HepG2 (cell line): ENCODE results near the gene ABCC8. TPM values are rescaled to one million over a fixed set of nuclear protein-coding genes. Genes with fewer than 3 reads are reported as not detected.

ENCODE experiments used
- CBX1 ChIP-seq: IDR thresholded peaks from one replicate; pipeline ENCODE4 v1.6.1; 2016; ENCODE audit warnings: antibody characterized with exemption, low read depth
- CBX5 ChIP-seq: sonication (generic); formaldehyde crosslinking; IDR thresholded peaks from 2 replicates; pipeline ENCODE4 v1.4.0; 2020; ENCODE audit warnings: missing genetic modification reagents, borderline replicate concordance
- ETV5 ChIP-seq: IDR thresholded peaks from 2 replicates; pipeline ENCODE4 v1.6.1; 2018; ENCODE audit warnings: missing biosample characterization, missing genetic modification reagents, inconsistent platforms, borderline replicate concordance
- GABPB1 ChIP-seq: IDR thresholded peaks from 2 replicates; pipeline ENCODE4 v1.6.1; 2016; ENCODE audit warnings: mild to moderate bottlenecking, missing genetic modification reagents, moderate library complexity, missing compliant biosample characterization
- GTF2F1 ChIP-seq: fragments of 150-350 bp; IDR thresholded peaks from 2 replicates; pipeline ENCODE4 v1.6.1; 2014; ENCODE audit warnings: low read length
- HDAC1 ChIP-seq: sonication (generic); formaldehyde crosslinking; IDR thresholded peaks from 2 replicates; pipeline ENCODE4 v1.5.1; 2020; ENCODE audit warnings: mild to moderate bottlenecking, missing genetic modification reagents
- MAFK ChIP-seq, 2 experiments: IDR thresholded peaks in 1 of 2; conservative IDR thresholded peaks in 1 of 2; 2 replicates each; pipeline ENCODE4 v1.6.1; 2011; ENCODE audit warnings: improper control_type of control experiment in 2 of 2, low read length in 2 of 2
- NFRKB ChIP-seq: fragments of 450-650 bp; IDR thresholded peaks from 2 replicates; pipeline ENCODE4 v1.6.1; 2017
- RBM22 ChIP-seq: fragments of 200-400 bp; formaldehyde crosslinking; optimal IDR thresholded peaks from 2 replicates; pipeline ENCODE3; 2017; ENCODE audit warnings: mild to moderate bottlenecking, low read length, moderate library complexity
- TCF12 ChIP-seq, 2 experiments: fragments of 450-650 bp in 1 of 2; sonication (generic) in 1 of 2; formaldehyde crosslinking in 1 of 2; IDR thresholded peaks; 2 replicates each; pipeline versions ENCODE4 v1.6.1 to v1.8.0; 2017 to 2022; ENCODE audit warnings: antibody characterized with exemption in 1 of 2, mild to moderate bottlenecking in 1 of 2, missing genetic modification reagents in 1 of 2, moderate library complexity in 1 of 2
- TOPORS ChIP-seq: sonication (generic); formaldehyde crosslinking; IDR thresholded peaks from 2 replicates; pipeline ENCODE4 v1.8.0; 2023; ENCODE audit warnings: mild to moderate bottlenecking, missing genetic modification reagents
- ZMYM2 ChIP-seq: sonication (generic); formaldehyde crosslinking; IDR thresholded peaks from 2 replicates; pipeline ENCODE4 v1.8.0; 2022; ENCODE audit warnings: mild to moderate bottlenecking, missing genetic modification reagents
- ZNF33A ChIP-seq: sonication (generic); formaldehyde crosslinking; IDR thresholded peaks from 2 replicates; pipeline ENCODE4 v1.5.1; 2020; ENCODE audit warnings: missing genetic modification reagents, mild to moderate bottlenecking, moderate library complexity, borderline replicate concordance
- ZNF616 ChIP-seq: sonication (generic); formaldehyde crosslinking; IDR thresholded peaks from 2 replicates; pipeline ENCODE4 v1.5.0; 2020; ENCODE audit warnings: low read depth, mild to moderate bottlenecking, missing genetic modification reagents
- polyA plus RNA-seq, 8 experiments: library from polyadenylated mRNA; depleted of rRNA in 3 of 8; stranded (reverse) in 7 of 8; unstranded in 1 of 8; fragments of >200 nt; fragmentation: Illumina TruSeq in 4 of 8; extraction: Trizol in 4 of 8; gene quantifications; 2 replicates each; pipeline versions ENCODE4 v1.2.1 to v1.2.3, GENCODE V29; 2011 to 2016; ENCODE audit warnings: low read depth in 4 of 8, missing spikeins in 1 of 8, mixed read lengths in 1 of 8; ENCODE audit not compliant: insufficient read depth in 1 of 8
- total RNA-seq, 5 experiments: library from RNA; depleted of rRNA; stranded (reverse); fragments of >200 nt; fragmentation: Illumina TruSeq; extraction: Trizol; gene quantifications; 2 replicates each; pipeline ENCODE4 v1.2.3, GENCODE V29; 2016; ENCODE audit warnings: low read depth in 1 of 5
- TF ChIP-seq, protein P1 (sequence below): sonication (generic); formaldehyde crosslinking; IDR thresholded peaks from 2 replicates; pipeline ENCODE4 v1.5.1; 2020; ENCODE audit warnings: mild to moderate bottlenecking, missing genetic modification reagents
- TF ChIP-seq, protein P2 (sequence below): IDR thresholded peaks from 2 replicates; pipeline ENCODE4 v1.6.1; 2012; ENCODE audit warnings: low read length, improper control_type of control experiment

ABCC8 gene
- total and polyA plus RNA-seq, 2 of the 13 experiments (the other 11 are each of a cell fraction or from before 2014, with no cell fraction given): not detected

DNA sequence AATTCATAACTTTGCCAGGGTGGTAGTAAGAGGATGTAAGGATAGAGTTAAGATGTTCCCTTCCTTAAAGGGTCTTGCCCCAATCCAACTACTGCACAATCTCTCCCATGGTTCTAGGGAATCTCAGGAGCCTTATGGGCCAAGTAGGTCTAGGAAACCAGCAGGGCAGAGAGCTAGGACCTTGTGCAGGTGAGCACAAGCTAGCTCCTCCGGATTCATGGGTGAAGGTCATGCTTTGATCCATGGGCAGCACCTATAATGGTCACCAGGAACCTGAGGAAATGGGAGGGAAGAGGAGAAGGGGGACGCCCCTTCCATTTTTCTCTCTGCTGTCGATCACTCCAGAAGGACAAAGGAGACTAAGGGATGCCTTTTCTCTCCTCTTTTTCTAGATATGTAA lies 105.0 kb downstream of the ABCC8 start (continued):
- TF ChIP-seq, protein P1, sequence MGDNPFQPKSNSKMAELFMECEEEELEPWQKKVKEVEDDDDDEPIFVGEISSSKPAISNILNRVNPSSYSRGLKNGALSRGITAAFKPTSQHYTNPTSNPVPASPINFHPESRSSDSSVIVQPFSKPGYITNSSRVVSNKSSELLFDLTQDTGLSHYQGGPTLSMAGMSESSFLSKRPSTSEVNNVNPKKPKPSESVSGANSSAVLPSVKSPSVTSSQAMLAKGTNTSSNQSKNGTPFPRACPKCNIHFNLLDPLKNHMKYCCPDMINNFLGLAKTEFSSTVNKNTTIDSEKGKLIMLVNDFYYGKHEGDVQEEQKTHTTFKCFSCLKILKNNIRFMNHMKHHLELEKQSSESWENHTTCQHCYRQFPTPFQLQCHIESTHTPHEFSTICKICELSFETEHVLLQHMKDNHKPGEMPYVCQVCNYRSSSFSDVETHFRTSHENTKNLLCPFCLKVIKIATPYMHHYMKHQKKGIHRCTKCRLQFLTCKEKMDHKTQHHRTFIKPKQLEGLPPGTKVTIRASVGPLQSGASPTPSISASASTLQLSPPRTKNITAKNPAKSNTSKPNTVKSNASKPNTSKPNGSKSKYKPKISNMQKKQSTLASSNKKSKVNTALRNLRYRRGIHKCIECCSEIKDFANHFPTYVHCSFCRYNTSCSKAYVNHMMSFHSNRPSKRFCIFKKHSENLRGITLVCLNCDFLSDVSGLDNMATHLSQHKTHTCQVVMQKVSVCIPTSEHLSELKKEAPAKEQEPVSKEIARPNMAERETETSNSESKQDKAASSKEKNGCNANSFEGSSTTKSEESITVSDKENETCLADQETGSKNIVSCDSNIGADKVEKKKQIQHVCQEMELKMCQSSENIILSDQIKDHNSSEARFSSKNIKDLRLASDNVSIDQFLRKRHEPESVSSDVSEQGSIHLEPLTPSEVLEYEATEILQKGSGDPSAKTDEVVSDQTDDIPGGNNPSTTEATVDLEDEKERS: peak; percentile 96
- TF ChIP-seq RBM22 (no peak), NFRKB (no peak), TCF12 (IDR thresholded peaks at IDR 0.05) (no peak), TCF12 (CRISPR knock-in tag; IDR thresholded peaks at IDR 0.05) (no peak), TOPORS (CRISPR knock-in tag) (peak; percentile 41; the same call in 1 of the 2 replicates), ZNF616 (CRISPR knock-in tag) (peak; percentile 100), HDAC1 (no peak), GTF2F1 (no peak), ETV5 (CRISPR knock-in tag) (no peak), ZMYM2 (CRISPR knock-in tag) (peak; percentile 33; the same call in 1 of the 2 replicates), CBX1 (peak; percentile 56), GABPB1 (CRISPR knock-in tag) (no peak), MAFK (conservative IDR thresholded peaks at IDR 0.05 in 1 of 2, IDR thresholded peaks at IDR 0.05 in 1 of 2; ENCODE audit: low read length in 2 of 2) (no peak), CBX5 (peak; percentile 85; the same call in 1 of the 2 replicates), ZNF33A (CRISPR knock-in tag) (no peak)
- TF ChIP-seq, protein P2, sequence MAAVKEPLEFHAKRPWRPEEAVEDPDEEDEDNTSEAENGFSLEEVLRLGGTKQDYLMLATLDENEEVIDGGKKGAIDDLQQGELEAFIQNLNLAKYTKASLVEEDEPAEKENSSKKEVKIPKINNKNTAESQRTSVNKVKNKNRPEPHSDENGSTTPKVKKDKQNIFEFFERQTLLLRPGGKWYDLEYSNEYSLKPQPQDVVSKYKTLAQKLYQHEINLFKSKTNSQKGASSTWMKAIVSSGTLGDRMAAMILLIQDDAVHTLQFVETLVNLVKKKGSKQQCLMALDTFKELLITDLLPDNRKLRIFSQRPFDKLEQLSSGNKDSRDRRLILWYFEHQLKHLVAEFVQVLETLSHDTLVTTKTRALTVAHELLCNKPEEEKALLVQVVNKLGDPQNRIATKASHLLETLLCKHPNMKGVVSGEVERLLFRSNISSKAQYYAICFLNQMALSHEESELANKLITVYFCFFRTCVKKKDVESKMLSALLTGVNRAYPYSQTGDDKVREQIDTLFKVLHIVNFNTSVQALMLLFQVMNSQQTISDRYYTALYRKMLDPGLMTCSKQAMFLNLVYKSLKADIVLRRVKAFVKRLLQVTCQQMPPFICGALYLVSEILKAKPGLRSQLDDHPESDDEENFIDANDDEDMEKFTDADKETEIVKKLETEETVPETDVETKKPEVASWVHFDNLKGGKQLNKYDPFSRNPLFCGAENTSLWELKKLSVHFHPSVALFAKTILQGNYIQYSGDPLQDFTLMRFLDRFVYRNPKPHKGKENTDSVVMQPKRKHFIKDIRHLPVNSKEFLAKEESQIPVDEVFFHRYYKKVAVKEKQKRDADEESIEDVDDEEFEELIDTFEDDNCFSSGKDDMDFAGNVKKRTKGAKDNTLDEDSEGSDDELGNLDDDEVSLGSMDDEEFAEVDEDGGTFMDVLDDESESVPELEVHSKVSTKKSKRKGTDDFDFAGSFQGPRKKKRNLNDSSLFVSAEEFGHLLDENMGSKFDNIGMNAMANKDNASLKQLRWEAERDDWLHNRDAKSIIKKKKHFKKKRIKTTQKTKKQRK: peak; percentile 18; the same call in 1 of the 2 replicates
